ENCODE data around the gene POC1A.

DNA sequence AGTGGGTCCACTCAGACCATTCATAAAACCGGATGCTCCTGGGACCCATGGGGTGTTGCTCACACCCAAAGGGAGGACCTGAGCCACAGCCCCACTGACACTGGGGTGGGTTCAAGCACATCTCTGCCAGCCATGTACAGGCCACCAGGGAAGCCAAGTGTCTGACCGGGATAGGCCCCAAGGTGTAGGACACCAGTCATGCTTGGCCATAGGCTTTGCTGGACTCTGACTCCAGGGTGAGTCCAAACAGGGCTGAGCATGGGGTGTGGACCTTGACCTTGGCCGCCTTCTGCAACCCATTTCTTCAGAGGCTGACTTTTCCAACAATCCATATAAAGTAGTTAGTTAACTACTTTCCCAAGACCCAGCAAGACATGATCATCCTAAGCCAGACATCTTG is 66.5 kb downstream of the POC1A start:
- no peak for TF ChIP-seq POLR2AphosphoS5 (IDR thresholded peaks at IDR 0.05)
- TF ChIP-seq, protein P1, sequence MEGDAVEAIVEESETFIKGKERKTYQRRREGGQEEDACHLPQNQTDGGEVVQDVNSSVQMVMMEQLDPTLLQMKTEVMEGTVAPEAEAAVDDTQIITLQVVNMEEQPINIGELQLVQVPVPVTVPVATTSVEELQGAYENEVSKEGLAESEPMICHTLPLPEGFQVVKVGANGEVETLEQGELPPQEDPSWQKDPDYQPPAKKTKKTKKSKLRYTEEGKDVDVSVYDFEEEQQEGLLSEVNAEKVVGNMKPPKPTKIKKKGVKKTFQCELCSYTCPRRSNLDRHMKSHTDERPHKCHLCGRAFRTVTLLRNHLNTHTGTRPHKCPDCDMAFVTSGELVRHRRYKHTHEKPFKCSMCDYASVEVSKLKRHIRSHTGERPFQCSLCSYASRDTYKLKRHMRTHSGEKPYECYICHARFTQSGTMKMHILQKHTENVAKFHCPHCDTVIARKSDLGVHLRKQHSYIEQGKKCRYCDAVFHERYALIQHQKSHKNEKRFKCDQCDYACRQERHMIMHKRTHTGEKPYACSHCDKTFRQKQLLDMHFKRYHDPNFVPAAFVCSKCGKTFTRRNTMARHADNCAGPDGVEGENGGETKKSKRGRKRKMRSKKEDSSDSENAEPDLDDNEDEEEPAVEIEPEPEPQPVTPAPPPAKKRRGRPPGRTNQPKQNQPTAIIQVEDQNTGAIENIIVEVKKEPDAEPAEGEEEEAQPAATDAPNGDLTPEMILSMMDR (IDR thresholded peaks at IDR 0.05; ENCODE audit: poor library complexity, severe bottlenecking): no peak
- no peak for TF ChIP-seq RAD21 (conservative IDR thresholded peaks at IDR 0.05)
- TF ChIP-seq EZH2 (IDR thresholded peaks at IDR 0.05; ENCODE audit: borderline replicate concordance, insufficient read depth, low read length, poor library complexity, severe bottlenecking): no peak

Data from neural cell (in vitro differentiated cells).